SK-N-SH (cell line): ENCODE data around the gene MICAL2. TPM values are rescaled to one million over a fixed set of nuclear protein-coding genes. Genes with fewer than 3 reads are reported as not detected.
A peak's percentile ranks its signal among the peaks of the same experiment; 100 is the strongest.

Source experiments
- CTCF ChIA-PET: fragments of 300-600, 350-600 bp; formaldehyde crosslinking; extraction: SDS; loops from one replicate; lab custom pipeline; 2021; lab: Yijun Ruan, JAX
- POLR2A ChIA-PET: fragments of 350-600 bp; sonication (Branson Sonifier 250); formaldehyde crosslinking; extraction: SDS; loops from one replicate; lab custom pipeline; 2020; ENCODE audit warnings: antibody characterized with exemption, inconsistent platforms; lab: Yijun Ruan, JAX
- DNase-seq: peaks from one replicate; pipeline ENCODE4 v3.0.0; 2012
- H2AFZ ChIP-seq: fragments of 200-600 bp; sonication (generic); 2 replicates; pipeline ENCODE4 v1.8.1; 2016; ENCODE audit warnings: antibody characterized with exemption, mild to moderate bottlenecking, low read depth
- H3F3A ChIP-seq: fragments of 200-600 bp; sonication (generic); replicated peaks from 2 replicates; pipeline ENCODE3; 2016; ENCODE audit warnings: antibody characterized with exemption, mild to moderate bottlenecking; ENCODE audit not compliant: insufficient read depth
- H3K27ac ChIP-seq, 2 experiments: fragments of 200-500 bp in 1 of 2; fragments of 200-600 bp in 1 of 2; sonication (Bioruptor generic) in 1 of 2; sonication (generic), shearing (Covaris generic) in 1 of 2; 2 replicates each; pipeline versions ENCODE4 v1.5.1 to v1.6.1; 2014 to 2016; ENCODE audit warnings: low read depth in 2 of 2, inconsistent platforms in 1 of 2, low read length in 1 of 2, mild to moderate bottlenecking in 1 of 2, mixed read lengths in 1 of 2
- H3K27me3 ChIP-seq: fragments of 200-600 bp; sonication (generic), shearing (Covaris generic); 2 replicates; pipeline ENCODE4 v1.6.1; 2016; ENCODE audit warnings: mixed run types; ENCODE audit not compliant: insufficient read depth
- H3K36me3 ChIP-seq, 2 experiments: fragments of 200-500 bp in 1 of 2; fragments of 200-600 bp in 1 of 2; sonication (Bioruptor generic) in 1 of 2; sonication (generic) in 1 of 2; replicated peaks in 1 of 2; 2 replicates each; pipeline versions ENCODE3 to v1.5.1; 2014 to 2016; ENCODE audit warnings: low read length in 1 of 2, mild to moderate bottlenecking in 1 of 2; ENCODE audit not compliant: insufficient read depth in 2 of 2, control insufficient read depth in 1 of 2
- H3K4me1 ChIP-seq, 2 experiments: fragments of 200-500 bp in 1 of 2; fragments of 200-600 bp in 1 of 2; sonication (Bioruptor generic) in 1 of 2; sonication (generic), shearing (Covaris generic) in 1 of 2; 2 replicates each; pipeline versions ENCODE4 v1.5.1 to v1.6.1; 2014 to 2016; ENCODE audit warnings: low read depth in 1 of 2, low read length in 1 of 2, mixed run types in 1 of 2; ENCODE audit not compliant: insufficient read depth in 2 of 2, control insufficient read depth in 1 of 2
- H3K4me2 ChIP-seq: fragments of 200-600 bp; sonication (generic), shearing (Covaris generic); 2 replicates; pipeline ENCODE4 v1.6.1; 2017; ENCODE audit warnings: mixed run types
- H3K4me3 ChIP-seq, 2 experiments: fragments of 200-500 bp in 1 of 2; fragments of 200-600 bp in 1 of 2; sonication (Bioruptor generic) in 1 of 2; sonication (generic), shearing (Covaris generic) in 1 of 2; 2 replicates each; pipeline versions ENCODE4 v1.5.1 to v1.8.1; 2014 to 2016; ENCODE audit warnings: low read depth in 2 of 2, inconsistent platforms in 1 of 2, low read length in 1 of 2, mild to moderate bottlenecking in 1 of 2, mixed read lengths in 1 of 2, moderate library complexity in 1 of 2
- H3K79me2 ChIP-seq: fragments of 200-600 bp; sonication (generic); 2 replicates; pipeline ENCODE4 v1.8.1; 2017; ENCODE audit warnings: mild to moderate bottlenecking; ENCODE audit not compliant: insufficient read depth
- H3K9ac ChIP-seq: fragments of 200-600 bp; sonication (generic); 2 replicates; pipeline ENCODE4 v1.6.1; 2017; ENCODE audit warnings: mixed run types
- H3K9me2 ChIP-seq: fragments of 200-600 bp; sonication (generic); 2 replicates; pipeline ENCODE4 v1.6.1; 2017; ENCODE audit warnings: mixed run types
- H3K9me3 ChIP-seq: fragments of 200-600 bp; sonication (generic); 2 replicates; pipeline ENCODE4 v1.6.1; 2017; ENCODE audit warnings: mixed run types, mild to moderate bottlenecking, moderate library complexity
- H4K20me1 ChIP-seq: fragments of 200-600 bp; sonication (generic); 2 replicates; pipeline ENCODE4 v1.6.1; 2017; ENCODE audit warnings: mild to moderate bottlenecking, mixed run types; ENCODE audit not compliant: insufficient read depth
- CHD2 ChIP-seq: fragments of 150-350 bp; IDR thresholded peaks from 2 replicates; pipeline ENCODE4 v1.6.1; 2018; ENCODE audit warnings: low read length; ENCODE audit not compliant: partially characterized antibody
- FOSL2 ChIP-seq: IDR thresholded peaks from 2 replicates; pipeline ENCODE4 v1.4.0; 2012; ENCODE audit warnings: low read depth, mild to moderate bottlenecking, moderate library complexity, borderline replicate concordance
- FOXJ3 ChIP-seq: sonication (generic); formaldehyde crosslinking; IDR thresholded peaks from 2 replicates; pipeline ENCODE4 v1.5.1; 2020; ENCODE audit warnings: mild to moderate bottlenecking, missing genetic modification reagents
- MEF2A ChIP-seq: IDR thresholded peaks from 2 replicates; pipeline ENCODE4 v1.4.0; 2012; ENCODE audit warnings: low read depth, borderline replicate concordance
- SMC3 ChIP-seq: IDR thresholded peaks from 2 replicates; pipeline ENCODE4 v1.6.1; 2012; ENCODE audit warnings: low read depth, low read length, improper control_type of control experiment
- WGBS: methylation state at CpG from one replicate; pipeline ENCODE4 v1.1.6; 2017; ENCODE audit warnings: low lambda C conversion rate; 5-methylcytosine and 5-hydroxymethylcytosine counted together
- polyA plus RNA-seq, 3 experiments: library from polyadenylated mRNA; depleted of rRNA; stranded (reverse); fragments of >200 nt; gene quantifications; 2 replicates each; pipeline ENCODE4 v1.2.3, GENCODE V29; 2012
- TF ChIP-seq, protein P1 (sequence below): IDR thresholded peaks from 2 replicates; pipeline ENCODE4 v1.4.0; 2012; ENCODE audit warnings: low read depth

The MICAL2 gene
- polyA plus RNA-seq, 1 of the 3 experiments (the other 2 are of a cell fraction) = 54.6 TPM

DNA sequence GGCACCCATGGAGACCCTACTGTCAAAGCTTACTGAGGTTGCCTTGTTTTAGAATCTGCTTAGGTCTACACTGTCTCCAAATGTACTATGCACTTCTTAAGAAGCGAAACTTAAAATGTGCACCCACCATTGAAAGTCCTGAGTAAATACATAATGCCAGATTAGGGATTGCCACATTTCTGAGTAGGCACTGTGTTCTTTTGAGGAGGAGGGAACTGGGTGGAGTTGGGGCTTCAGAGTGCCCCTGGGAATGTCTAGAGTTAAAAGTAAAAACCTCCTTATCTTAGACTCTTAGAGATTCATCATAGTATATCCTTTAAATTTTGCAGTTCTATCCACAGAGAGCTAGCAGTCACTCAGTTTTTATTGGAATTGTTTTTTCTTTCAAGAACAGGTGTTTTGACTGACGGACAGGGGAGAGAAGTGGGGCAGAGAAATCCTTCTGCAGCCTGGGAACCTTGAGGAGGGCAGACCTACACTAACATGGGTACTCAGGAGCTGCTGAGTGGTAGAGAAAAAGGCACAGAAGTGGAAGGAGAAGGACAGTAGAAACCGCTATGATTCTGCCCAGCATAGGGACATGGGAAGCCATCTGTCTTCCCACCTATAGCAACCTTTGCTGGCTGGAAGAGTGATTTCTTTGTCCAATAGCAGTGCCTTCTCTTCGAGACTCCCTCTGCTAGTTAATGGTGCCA lies 33.4 kb upstream of the MICAL2 start:
- peaks cover 52% of the 10 kb centered on the region for H3F3A ChIP-seq
- peaks cover 10% of the 10 kb centered on the region; the same call in 1 of the 2 replicates for H3K79me2 ChIP-seq
- POLR2A ChIA-PET = no interaction called here
- peaks cover 0 to 22% of the 10 kb centered on the region in 2 experiments; a peak in 2 of 4 replicates for H3K4me1 ChIP-seq
- peak overlapping the region; percentile 94 for H3K9ac ChIP-seq
- H3K27me3 ChIP-seq = no peaks in the 10 kb centered on the region
- H3K9me3 ChIP-seq = no peaks in the 10 kb centered on the region
- H3K4me2 ChIP-seq = peak overlapping the region; percentile 66
- H3K9me2 ChIP-seq = no peaks in the 10 kb centered on the region
- no peak overlapping the region for H2AFZ ChIP-seq
- no peak overlapping the region for H3K4me3 ChIP-seq
- CTCF ChIA-PET = no interaction called here
- no peaks in the 10 kb centered on the region for H4K20me1 ChIP-seq
- DNase-seq = no peak
- H3K27ac ChIP-seq = peak overlapping the region; percentile 23 to 100; a peak in 3 of 4 replicates
- WGBS = 82% methylated on average over 4 of the region's 4 CpGs
- H3K36me3 ChIP-seq = no peaks in the 10 kb centered on the region
- TF ChIP-seq CHD2 (no peak), SMC3 (0 out of 2 replicates have a peak, but pooled peaks have one; percentile 3)

DNA sequence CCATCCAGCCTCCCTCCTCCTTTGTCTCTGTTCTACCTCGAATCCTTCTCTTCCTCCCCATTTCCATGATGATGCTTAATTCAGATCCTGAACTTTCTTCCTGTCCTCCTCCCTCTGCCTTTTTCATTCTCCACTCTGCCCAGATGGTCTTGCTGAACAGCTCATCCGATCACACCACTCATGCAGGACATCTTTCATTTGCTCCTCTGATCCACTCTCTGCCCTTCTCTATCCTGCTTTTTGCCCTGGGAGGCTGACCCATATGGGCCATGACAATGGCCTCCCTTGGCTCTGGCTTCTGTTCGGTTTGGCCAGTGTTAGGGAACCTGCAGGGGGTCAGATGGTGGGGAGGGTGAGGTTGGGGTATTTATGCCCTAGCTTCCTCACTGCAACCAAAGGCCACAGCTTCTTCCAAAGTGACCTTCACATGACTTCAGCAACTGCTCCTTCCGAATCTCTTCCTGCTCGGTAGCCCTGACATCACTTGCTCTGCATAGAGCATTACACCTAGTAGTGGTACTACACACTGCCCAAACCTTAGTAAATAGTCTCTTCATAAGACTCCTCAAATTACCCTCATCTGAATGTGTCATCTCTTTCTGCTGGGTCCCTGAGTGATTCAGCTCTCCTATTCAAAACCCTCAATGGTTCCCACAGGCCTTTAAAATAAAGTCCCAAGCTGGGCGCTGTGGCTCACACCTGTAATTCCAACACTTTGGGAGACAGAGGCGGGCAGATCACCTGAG lies 32.7 kb upstream of the MICAL2 start:
- POLR2A ChIA-PET = no interaction called here
- peak overlapping the region; percentile 94 for H3K9ac ChIP-seq
- TF ChIP-seq, protein P1, sequence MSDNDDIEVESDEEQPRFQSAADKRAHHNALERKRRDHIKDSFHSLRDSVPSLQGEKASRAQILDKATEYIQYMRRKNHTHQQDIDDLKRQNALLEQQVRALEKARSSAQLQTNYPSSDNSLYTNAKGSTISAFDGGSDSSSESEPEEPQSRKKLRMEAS = no peak
- TF ChIP-seq FOXJ3 (CRISPR knock-in tag) (no peak), MEF2A (no peak), FOSL2 (peak; percentile 40; the same call in 1 of the 2 replicates)
- no peaks in the 10 kb centered on the region for H3K9me3 ChIP-seq
- peaks cover 10% of the 10 kb centered on the region; the same call in 1 of the 2 replicates for H3K79me2 ChIP-seq
- no peak for DNase-seq
- peaks cover 0 to 22% of the 10 kb centered on the region in 2 experiments; a peak in 2 of 4 replicates for H3K4me1 ChIP-seq
- H3K27me3 ChIP-seq = no peaks in the 10 kb centered on the region
- peak overlapping the region in 1 of 2 experiments; percentile 100; a peak in 2 of 4 replicates for H3K27ac ChIP-seq
- no peak overlapping the region for H3K4me3 ChIP-seq
- 90% methylated on average over 7 of the region's 7 CpGs for WGBS
- peaks cover 52% of the 10 kb centered on the region for H3F3A ChIP-seq
- CTCF ChIA-PET = no interaction called here
- H4K20me1 ChIP-seq = no peaks in the 10 kb centered on the region
- H3K4me2 ChIP-seq = no peak overlapping the region; the same call in 1 of the 2 replicates
- no peak overlapping the region for H2AFZ ChIP-seq
- no peaks in the 10 kb centered on the region for H3K9me2 ChIP-seq
- no peaks in the 10 kb centered on the region for H3K36me3 ChIP-seq
